CD4-positive, alpha-beta T cell treated with Interleukin-15 for 1 hour (primary cell): ENCODE results near the gene SETBP1.

Experiments
- DNase-seq: peaks from one replicate; pipeline ENCODE4 v3.0.0-alpha.2; 2020

Gene SETBP1

DNA sequence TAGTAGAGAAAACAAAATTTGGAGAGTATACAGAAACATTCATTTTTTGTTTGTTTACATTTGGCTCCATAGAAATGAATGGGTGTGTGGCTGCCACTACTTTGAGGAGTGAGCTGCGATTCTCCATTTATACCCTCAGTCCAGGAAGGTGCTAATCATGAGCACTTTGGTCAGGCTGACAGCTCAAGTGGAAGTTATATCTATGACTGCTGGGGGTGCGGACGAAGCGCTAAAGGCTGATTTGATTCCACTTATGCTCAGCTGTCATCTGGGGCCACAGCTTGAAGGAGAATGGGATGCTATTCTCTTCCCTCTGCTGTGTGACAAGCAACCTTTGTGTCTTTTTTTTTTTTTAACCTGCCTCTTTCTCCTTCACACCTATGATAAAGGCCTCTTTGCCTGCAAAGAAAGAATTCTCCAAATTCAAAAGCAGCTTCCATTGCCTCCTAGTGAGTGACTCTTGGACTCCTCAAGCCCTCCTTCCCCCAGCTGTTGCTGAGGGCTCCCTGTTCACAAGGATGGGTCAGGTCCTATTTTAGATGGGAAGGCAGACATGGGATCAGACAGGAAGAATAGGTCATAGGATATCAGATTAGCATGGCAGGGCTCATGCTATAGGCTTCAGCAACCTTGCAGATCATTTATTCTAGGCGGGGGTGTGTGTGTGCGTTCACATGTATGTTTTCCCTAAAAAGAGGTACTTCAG lies 201.6 kb downstream of the SETBP1 start:
- DNase-seq = no peak

GRCh38 chr18:44883671-44884070 lies 203.0 kb downstream of the SETBP1 start:
- no peak for DNase-seq

DNA sequence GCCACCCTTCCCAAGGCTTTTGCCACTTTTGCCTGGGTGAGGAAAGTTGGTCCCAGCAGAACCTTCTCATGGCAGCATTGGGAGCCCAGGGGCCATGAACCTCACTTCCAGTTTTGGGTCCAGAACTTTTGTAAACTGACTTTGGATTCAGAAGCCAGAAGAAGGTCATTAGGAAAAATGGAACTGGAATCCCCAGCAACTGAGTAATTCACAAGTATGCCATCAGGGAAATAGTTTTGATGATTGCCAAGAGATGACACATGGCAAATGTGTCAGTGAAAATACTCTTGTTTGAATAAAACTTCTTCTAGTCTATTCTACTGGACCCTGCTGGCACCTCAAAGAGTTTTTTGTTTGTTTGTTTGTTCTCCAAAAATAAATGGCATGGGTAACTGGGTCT lies 203.7 kb downstream of the SETBP1 start:
- DNase-seq = no peak

GRCh38 chr18:44885507-44885906 lies 204.8 kb downstream of the SETBP1 start:
- no peak for DNase-seq

- peak; percentile 19 for DNase-seq
Measured at GRCh38 chr18:44887227-44887631, 206.5 kb downstream of the SETBP1 start.

DNA sequence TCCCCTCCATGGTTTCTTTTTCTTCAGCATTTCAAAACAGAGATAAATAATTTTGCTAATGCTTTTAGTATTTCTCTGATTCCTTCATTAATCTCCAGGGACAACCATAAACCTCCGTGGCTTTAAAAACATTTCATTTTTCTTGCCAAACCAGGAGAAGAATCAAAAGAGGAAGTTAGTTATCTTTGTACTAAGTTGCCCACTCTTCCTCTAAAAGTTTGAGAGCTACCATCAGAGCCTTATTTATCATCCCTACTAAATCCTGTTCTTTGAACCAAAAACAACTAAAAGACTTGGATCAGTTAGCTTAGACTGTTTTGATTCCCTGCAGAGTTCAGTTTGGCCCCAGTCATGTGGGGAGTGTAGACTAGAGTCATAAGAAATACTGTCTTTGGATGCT lies 208.4 kb downstream of the SETBP1 start:
- DNase-seq = no peak

DNA sequence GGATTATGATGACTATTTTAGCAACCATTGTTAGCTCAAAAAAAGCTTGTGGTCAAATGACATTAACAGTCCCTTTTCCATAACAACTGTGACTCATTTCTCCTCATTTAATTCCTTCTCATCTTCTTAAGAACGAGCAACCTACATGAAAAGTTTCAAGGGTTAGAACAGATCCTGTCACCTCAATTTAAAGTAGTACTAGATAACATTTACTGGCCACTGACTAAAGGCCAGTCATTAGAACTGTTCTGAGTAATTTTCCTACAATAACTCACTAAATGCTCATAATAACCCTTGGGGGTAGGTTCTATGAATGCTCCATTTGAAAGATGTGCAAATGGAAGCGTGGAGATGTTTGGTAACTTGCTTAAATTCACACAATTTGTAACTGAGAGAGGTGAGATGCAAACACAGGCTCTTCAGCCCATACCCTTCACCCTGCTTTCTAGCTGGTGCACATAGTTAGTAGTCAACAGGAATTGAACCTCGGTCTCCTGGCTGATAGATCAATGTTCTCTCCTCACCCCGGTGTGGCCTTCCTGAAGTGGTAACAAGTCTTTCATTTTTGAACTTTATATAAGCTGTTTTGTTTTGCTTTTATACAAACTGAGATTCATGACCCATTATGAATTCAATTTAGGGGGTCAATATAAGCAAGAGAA lies 212.5 kb downstream of the SETBP1 start:
- no peak for DNase-seq

- DNase-seq = no peak
Measured at GRCh38 chr18:44893966-44894365, 213.3 kb downstream of the SETBP1 start.

GRCh38 chr18:44895176-44895798 lies 214.6 kb downstream of the SETBP1 start:
- DNase-seq = peak; percentile 31

- DNase-seq = no peak
Measured at GRCh38 chr18:44896846-44897245, 216.2 kb downstream of the SETBP1 start.

DNA sequence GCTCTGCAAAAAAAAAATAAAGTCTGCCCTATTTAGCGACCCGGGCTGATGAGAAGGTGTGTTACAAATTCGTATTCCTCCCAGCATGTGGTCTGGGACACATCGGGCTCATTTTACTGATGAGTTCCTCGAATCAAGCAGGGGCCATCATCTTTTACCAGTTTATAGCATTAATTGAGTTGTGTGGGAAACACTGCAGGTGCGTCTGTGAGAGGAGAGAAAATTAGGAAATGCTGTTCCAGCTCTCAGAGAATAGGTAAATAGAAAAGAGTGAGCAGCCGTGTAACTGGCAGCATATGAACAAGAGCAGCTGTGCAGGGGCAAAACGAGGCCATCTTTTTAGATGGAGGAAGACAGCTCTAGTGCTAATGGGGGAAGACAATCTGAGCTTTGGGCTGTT lies 216.7 kb downstream of the SETBP1 start:
- DNase-seq = no peak

DNA sequence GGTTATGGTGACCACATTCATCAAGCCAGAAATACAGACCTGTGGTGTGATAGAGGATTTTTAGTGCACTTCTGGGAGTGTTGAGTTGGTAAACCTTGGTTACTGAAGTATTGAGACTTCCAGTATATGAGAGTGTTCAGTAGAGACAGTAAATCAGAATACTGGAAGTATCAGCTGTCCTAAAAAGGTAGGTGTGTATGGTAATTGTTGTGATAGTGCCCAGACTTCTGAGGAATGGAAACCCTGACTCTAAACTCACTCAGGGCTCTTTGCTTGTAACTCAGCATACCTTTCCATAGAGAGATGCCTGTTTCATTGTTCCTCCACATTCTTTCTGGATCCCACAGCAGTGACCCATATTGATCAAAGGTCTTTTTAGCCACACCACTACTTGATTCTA lies 217.1 kb downstream of the SETBP1 start:
- DNase-seq = no peak

DNA sequence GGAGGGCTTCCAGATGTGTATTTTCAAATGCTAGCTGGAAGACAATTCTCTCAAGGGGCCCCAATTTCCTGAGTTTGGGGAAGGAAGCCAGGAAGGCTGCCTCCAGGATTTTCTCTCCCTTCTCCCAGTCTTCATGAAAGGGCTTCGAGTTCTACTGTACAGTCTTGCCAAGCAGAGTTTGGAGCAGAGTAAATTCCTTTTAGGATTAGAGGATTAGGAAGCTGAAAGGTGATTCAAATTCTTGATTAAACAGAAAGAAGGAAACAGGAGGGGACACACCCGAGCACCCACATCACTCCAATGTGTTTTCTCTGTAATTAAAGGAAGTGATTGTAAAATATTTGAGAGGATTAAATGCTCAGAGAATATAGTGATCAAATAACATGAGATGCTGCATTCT lies 217.8 kb downstream of the SETBP1 start:
- DNase-seq = no peak

- no peak for DNase-seq
Measured at GRCh38 chr18:44899832-44900231, 219.1 kb downstream of the SETBP1 start.

GRCh38 chr18:44900627-44901026 lies 219.9 kb downstream of the SETBP1 start:
- no peak for DNase-seq

- DNase-seq = no peak
Measured at GRCh38 chr18:44901283-44901682, 220.6 kb downstream of the SETBP1 start.

- no peak for DNase-seq
Measured at GRCh38 chr18:44903327-44903726, 222.6 kb downstream of the SETBP1 start.

GRCh38 chr18:44904768-44905167 lies 224.1 kb downstream of the SETBP1 start:
- DNase-seq = no peak

DNA sequence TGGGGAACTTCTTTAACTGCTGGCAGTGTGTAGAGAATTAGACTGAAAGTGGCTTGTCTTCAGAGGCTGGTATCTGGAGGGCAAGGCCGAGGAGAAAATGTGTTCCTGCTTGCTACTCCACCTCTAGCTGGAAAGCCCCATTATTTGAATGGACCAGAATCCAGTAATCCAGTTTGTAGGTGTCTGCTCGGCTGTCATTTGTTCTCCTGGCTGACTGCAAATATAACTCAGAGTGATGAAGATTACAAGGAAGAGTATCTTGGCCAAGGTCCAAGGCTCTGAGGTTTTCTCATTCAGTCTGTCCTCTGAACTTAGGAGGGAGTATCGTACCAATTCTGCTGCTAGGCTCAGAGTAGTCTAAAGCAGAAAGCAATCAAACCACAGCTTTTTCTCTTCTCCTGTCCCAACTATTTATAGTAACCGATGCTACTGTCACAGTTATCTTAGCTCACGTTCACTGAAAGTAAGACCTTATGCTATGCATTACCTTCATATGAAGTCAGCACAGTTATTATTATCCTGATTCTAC lies 228.6 kb downstream of the SETBP1 start:
- DNase-seq = no peak

- no peak for DNase-seq
Measured at GRCh38 chr18:44911260-44911659, 230.6 kb downstream of the SETBP1 start.

DNA sequence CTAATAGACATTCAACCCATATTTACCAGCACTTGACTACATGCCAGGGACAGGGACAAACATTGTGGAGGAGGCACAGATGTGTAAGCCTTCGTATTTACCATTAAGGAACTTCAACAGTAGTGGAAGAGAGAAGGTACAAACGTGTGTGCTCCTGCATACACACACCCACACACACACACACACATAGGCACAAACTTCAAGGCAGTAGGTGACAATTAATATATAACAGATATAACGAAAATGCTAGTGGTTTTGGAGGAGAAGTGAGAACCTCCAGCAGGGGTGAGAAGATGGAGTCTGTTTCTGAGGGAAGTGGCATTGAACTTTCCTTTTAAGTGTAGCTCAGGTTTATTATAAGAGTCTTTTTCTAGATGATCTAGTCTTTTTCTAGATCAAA lies 231.1 kb downstream of the SETBP1 start:
- no peak for DNase-seq

GRCh38 chr18:44912740-44913478 lies 232.2 kb downstream of the SETBP1 start:
- DNase-seq = no peak

- DNase-seq = no peak
Measured at GRCh38 chr18:44914028-44914427, 233.3 kb downstream of the SETBP1 start.
